Measurements from ENCODE around the gene GLI3.

Gene GLI3

GRCh38 chr7:42236976-42237810, at the start of gene GLI3:
Gene GLI3, minus strand, starts transcription at chr7:42237209. Its CDS starts 13,956 bp downstream, at chr7:42223253.
- peak in 1 of 2 donors; percentile 10 for DNase-seq

GRCh38 chr7:42285383-42285824, 48.4 kb upstream of the GLI3 start:
- no peak for DNase-seq

- DNase-seq, result no peak
These were observed 46.5 kb upstream of the GLI3 start for GRCh38 chr7:42283553-42283952.

GRCh38 chr7:42278344-42278743, 41.3 kb upstream of the GLI3 start:
- no peak for DNase-seq

DNA sequence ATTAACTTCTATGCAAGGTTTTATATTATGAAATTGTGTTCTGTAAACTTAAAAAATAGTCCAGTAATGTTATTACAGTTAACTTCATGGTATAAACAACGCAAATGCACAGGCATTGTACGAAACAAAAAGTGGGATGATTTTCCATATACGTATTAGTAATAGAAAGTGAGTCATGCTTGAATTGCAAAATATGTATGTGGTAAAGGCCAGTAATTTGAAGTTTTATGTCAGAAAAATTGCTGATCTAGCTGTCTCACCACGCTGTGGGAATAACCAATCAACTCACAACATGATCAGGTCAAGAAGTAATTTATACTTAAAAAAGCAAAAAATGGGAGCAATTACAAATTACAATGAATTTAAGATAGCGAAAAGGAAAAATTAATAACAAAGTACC, 37.0 kb upstream of the GLI3 start:
- DNase-seq, result no peak

DNA sequence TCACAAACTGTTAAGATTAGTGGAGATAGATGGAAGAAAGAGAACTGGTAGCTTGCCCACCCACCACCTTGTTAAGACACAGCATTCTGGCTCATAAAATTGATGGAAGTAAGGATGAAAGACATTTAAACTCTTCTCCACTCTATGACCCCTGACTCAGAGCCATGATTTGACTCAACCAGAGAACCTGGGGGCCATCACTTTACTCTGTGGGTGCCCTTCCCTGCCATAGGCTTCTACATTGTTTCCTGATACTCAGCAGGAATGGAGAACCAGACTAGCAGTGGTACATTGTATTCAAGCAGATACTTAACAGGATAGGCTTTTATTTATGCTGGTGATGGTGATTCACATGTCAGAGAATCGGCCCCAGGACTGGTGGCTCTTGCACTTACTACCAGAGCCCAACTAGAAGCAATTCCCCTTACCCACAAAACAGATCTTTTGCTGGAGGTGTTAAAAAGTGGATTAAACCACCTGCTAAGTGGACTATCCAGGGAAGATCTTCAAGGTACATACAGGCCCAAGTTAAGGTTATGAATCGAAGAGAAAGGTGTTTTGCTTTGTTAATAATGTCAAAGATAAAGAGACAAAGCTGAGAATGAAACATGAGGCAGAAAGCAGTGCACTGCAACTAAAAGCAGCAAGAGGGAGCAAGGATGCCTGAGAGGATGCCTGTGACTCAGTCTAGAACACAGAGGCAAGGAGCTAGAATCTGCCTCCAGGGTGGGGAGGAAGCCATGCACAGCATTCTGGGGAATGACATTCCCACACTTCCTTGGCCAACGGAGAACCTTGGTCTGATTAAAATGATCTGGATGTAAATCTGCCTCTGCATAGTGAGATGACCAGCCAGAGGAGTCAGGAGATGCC, 36.0 kb upstream of the GLI3 start:
- no peak for DNase-seq

- no peak for DNase-seq
These were observed 32.2 kb upstream of the GLI3 start for GRCh38 chr7:42269161-42269560.

DNA sequence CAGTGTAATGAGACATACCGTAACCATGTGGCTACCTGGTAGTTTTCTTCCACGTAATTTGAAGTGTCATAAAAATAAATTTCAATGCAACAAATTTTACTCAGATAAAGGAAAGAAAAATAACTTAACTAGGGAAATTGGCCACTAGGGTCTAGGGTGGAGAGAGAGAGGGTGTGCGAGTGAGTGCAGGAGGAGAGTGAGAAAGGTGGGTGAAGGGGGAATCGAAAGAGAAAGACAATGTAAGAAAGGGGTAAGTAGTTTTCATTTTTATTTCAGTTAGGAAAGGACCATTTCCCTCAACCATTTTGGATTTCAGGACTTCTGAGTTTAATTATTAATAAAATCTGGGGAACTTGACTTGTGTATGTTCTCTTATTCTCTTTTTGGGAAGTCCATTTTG, 27.7 kb upstream of the GLI3 start:
- DNase-seq, result no peak

DNA sequence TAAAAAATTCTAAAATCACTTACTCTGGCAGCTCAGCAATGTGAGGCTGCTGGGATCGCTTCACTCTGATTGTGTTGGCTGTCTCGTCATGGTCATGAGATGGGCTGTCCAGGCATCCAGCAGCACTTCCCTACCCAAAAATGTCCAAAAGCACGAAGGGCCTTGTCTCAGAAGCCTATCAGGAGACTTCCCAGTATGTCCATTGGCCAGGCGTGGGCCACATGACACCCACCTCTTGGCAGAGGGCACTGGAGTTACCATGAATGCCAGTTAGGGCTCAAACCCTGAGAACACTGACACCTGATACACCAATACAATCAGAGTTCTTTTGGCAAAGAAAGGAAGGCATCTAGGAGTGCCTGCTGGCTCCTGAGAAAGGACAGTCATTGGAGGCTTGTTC, 27.0 kb upstream of the GLI3 start:
- DNase-seq, result no peak

- no peak for DNase-seq
These were observed 26.0 kb upstream of the GLI3 start for GRCh38 chr7:42262964-42263363.

DNA sequence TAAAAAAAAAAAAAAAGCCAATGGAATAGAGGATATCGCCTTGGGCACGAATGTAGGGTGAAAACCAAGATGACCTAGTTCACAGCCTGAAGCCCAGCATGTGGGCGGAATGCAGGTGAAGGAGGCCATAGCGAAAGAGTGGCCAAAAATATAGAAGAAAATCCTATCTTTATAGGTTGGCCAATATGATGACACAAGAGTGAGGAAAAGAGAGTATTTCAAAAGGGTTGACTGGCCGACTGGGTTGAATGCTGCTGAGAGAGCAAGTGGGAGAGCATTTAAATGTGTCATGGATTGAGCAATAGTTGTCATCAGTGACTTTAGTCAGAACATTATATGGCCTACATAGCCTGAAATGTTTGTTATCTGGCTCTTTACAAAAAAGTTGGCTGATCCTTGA, 17.2 kb upstream of the GLI3 start:
- DNase-seq, result no peak

DNA sequence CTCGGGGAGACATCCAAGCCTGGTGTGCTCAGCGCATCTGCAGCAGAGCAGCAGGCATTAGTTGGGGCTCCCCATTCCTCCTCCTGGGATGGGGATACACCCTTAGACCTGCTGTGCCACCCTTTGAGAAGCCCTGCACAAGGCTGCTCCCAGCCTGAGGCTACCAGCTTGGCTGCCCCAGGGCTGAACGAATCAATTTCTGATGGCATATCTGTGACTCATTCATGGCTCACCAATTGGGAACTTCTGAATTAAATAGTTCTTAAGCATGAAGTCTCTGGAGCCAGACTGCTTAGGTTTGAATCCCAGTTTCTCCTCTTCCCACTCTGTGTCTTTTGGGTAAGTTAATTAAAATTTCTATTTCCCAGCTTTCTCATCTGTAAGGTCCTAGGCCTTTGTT, 16.3 kb upstream of the GLI3 start:
- no peak for DNase-seq

DNA sequence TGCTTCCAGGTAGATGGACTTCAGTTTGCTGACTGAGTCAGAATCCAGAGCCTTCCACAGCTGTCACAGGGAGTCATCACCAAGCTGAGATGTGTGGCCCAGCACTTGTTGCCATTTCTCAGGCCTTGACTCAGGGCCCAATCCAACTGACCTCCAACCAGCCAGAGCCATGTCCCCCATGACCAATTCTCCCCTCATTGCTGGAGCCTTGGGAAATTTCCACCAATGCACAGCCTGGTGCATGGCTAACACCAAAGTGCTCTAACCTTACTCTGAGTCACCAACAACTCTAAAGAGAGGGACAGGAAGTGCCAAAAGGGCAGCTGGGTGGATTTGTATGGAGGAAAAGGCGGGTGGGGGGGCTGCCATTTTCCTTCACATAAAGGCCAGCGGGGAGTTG, 13.4 kb upstream of the GLI3 start:
- DNase-seq, result no peak

DNA sequence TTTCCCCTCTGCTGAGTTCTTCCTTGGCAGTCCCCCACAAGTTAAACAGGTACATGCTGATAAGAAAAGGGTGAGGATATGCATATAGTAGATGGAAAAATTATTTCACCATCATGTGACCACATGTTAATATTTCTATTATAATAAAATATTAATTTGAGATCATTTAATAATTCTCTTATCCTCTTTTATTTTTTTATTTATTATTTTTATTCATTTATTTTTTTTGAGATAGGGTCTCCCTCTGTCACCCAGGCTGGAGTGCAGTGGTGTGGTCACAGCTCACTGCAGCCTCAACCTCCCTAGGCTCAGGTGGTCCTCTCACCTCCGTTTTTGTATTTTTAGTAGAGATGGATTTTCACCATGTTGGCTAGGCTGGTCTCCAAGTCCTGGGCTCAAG, 11.6 kb upstream of the GLI3 start:
- DNase-seq, result no peak

DNA sequence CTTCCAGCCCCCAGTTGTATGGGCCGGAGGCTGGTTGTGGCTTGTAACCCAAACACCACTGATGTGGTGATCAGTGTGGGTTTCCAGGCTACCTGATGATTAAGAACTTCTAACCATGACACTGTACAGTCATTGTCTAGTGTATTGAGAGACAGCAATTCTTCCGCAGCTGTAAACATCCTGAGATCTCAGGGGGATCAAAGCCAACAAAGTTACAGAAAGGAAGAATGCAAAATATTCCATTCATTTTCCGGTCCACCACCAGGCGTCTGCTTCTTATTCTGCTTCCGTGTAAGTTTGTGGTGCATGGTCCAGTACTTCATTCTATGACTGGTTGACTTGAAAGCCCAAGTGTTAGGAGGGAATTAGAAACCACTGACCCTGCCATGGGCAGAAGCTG, 10.3 kb upstream of the GLI3 start:
- no peak for DNase-seq

GRCh38 chr7:42244828-42245227, 7.8 kb upstream of the GLI3 start:
- DNase-seq, result no peak

DNA sequence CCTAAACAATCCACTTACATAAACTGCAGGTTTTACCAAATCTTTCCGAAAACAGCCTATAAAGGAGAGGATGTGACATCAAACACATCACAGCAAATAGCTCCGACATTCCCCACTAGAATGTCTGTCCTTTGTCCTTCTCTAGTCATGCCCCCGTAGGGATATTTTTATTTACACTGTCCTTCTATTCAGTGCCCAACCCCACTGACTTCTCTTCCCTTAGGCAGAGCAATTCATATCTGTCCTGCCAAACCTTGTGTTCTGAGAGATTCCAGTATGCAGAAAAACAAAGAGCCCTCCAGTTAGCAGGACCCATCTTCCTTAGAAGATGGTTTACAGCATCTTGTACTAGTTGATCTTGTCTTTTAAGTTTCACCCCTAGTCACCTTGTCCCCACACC, 5.4 kb upstream of the GLI3 start:
- DNase-seq, result no peak

DNA sequence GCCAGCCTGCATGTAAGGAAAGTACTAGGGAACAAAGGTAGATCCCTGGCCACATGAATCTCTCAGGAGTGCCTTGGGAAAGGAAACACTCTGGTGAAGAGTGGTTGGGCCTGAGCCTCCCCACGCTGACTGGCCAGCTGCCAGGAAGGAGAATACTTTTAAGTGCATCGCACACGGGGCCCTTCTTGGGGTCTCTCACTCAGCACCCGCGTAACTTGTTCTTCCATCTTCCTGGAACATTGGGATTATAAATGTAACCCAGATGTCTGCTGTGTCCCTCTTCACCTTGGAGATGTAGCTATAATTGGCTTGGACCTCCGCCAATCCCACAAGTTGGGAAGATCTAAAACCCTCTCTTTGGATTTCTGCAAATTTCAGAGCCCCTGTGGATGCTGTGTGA, 4.4 kb upstream of the GLI3 start:
- DNase-seq, result no peak

DNA sequence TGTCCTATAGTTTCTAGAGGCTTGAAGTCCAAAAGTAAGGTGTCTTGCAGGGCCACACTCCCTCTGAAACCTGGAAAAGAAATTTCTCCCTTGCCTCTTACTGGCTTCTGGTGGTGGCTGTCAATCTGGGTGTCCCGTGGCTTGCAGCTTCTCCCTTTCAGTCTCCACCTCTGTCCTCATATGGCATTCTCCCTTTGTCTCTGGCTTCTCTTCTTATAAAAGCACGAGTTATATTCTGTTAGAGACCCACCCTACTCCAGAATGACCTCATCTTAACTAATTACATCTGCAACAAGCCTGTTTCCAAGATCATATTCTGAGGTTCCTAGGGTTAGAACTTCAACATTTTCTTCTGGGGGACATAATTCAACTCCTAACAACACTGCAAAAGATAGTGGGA, 3.4 kb upstream of the GLI3 start:
- no peak for DNase-seq

DNA sequence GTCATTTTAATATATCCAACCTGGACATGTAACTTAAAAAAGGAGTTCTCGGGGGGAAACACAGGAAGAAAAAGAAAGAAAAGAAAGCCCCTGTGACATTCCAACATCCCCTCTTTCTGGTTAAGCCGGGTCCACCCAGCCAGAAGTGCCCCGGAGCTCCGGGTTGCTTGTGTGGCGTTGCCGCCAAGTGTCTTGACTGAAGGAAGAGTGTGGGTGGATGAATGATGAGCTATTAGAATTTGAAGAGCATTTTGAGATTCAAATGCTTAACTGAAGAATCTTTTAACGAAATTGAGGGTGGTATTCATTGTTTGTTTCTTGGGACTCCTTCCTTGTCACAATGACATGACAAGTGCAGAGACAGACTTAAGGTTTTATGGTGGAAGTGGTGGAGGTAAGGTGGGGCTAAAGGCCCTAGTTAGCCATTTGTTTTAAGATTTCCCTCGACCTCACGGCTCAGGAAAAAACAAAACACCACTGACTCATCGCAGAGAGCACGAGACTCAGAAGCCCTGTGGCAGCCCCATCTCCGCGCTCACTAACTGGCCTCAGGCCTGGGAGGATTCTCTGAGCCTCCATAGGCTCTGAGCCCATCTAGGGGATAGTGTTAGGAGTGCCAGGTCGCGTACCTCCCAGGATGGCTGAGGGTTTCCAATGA, 1.8 kb upstream of the GLI3 start:
- DNase-seq, result no peak

GRCh38 chr7:42237811-42238541, 967 bp upstream of the GLI3 start:
- DNase-seq, result no peak

DNA sequence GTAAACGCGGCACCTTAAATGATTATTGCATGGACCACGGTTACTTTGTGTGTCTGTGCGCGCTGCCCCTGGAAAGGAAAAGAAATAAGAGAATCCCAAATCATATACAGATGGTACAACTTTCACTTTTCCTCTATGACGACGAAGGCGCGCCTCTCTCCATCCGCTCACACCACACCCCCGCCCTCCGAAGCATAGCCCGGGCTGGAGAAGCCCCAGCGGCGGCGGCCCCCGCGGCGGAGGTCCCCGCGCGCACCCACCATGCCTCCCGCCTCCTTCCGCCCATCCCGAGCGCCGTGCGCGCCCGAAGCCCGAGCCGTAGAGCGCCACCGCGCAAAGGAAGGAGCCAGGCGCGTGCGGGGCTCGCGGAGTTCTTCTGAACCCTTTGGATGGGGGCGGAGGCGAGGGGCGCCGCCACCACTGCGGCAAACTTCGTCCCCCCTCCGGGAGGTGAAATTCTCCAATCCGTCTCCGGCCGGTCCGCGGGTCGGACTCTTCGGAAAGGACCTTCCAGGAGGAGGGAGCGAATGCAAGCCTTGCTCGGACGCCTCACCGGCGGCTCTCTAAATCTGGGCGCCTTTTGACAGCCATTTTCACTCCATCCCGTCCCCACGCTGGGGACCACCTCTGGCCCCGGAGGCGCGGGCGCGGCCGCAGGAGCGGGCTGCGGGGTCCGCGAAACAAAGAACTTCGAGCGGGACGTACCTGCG, 588 bp downstream of the GLI3 start:
- DNase-seq, result no peak
